T-helper 2 cell (primary cell): ENCODE results near the gene HS3ST3B1.

Experiments
- DNase-seq, 5 experiments: peaks; one replicate each; pipeline versions ENCODE4 v3.0.0 to v3.0.0-alpha.2; 2012 to 2022

HS3ST3B1 gene

GRCh38 chr17:14355556-14355955 is 54.7 kb downstream of the HS3ST3B1 start:
- DNase-seq = no peak

GRCh38 chr17:14359163-14360020 is 58.5 kb downstream of the HS3ST3B1 start:
- peak in 2 of 5 experiments; percentile 70 to 83 for DNase-seq

GRCh38 chr17:14360856-14361255 is 60.0 kb downstream of the HS3ST3B1 start:
- DNase-seq = no peak

- DNase-seq = no peak
These were observed 60.6 kb downstream of the HS3ST3B1 start for GRCh38 chr17:14361470-14361869.

GRCh38 chr17:14361945-14362508 is 61.1 kb downstream of the HS3ST3B1 start:
- DNase-seq = no peak

GRCh38 chr17:14366199-14366598 is 65.3 kb downstream of the HS3ST3B1 start:
- DNase-seq = no peak

GRCh38 chr17:14372461-14372860 is 71.6 kb downstream of the HS3ST3B1 start:
- DNase-seq = no peak

GRCh38 chr17:14372905-14373613 is 72.2 kb downstream of the HS3ST3B1 start:
- DNase-seq = no peak

GRCh38 chr17:14373614-14374259 is 72.9 kb downstream of the HS3ST3B1 start:
- no peak for DNase-seq

GRCh38 chr17:14374268-14374667 is 73.4 kb downstream of the HS3ST3B1 start:
- no peak for DNase-seq

- DNase-seq = no peak
These were observed 75.8 kb downstream of the HS3ST3B1 start for GRCh38 chr17:14376666-14377065.

- DNase-seq = no peak
These were observed 80.7 kb downstream of the HS3ST3B1 start for GRCh38 chr17:14381606-14382005.

- no peak for DNase-seq
These were observed 86.2 kb downstream of the HS3ST3B1 start for GRCh38 chr17:14387036-14387435.

- DNase-seq = no peak
These were observed 88.8 kb downstream of the HS3ST3B1 start for GRCh38 chr17:14389681-14390080.

- no peak for DNase-seq
These were observed 92.8 kb downstream of the HS3ST3B1 start for GRCh38 chr17:14393723-14394122.

- no peak for DNase-seq
These were observed 94.4 kb downstream of the HS3ST3B1 start for GRCh38 chr17:14395255-14395654.

- DNase-seq = peak in 1 of 5 experiments; percentile 49
These were observed 95.7 kb downstream of the HS3ST3B1 start for GRCh38 chr17:14396547-14396946.

GRCh38 chr17:14398766-14399165 is 97.9 kb downstream of the HS3ST3B1 start:
- peak in 1 of 5 experiments; percentile 64 for DNase-seq
